HG03039 (cell line): ENCODE measurements around the gene DUSP2.
"Not testable (repeated sequence)": the region's sequence is repeated elsewhere in the genome, so short reads cannot be mapped to it uniquely, and the experiment has no call there.

Source experiments
- ATAC-seq: cut with Tn5 transposase; IDR thresholded peaks from one replicate; pipeline ENCODE4 v1.9.1; 2021; ENCODE audit warnings: mild to moderate bottlenecking, moderate library complexity; ENCODE audit not compliant: unreplicated experiment

The DUSP2 gene

GRCh38 chr2:96163768-96164429 is 18.7 kb upstream of the DUSP2 start:
- peak; percentile 44 for ATAC-seq

DNA sequence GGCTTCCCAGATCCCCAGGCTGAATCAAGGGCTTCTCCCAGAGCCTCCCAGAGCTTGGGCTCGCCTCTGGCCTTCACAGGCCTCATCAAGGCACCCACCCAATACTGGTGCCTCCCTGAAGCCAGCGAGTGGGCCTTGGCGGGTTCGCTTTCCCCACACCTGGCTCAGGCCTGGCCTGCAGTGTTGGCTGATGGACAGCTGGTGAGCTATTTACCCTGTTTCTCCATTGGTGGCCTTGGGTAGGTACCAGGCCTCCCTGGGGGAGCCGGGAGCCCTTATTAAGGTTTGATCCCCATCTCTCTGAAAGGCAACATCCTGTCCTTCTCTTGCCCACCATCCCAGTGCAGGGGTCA is 18.2 kb upstream of the DUSP2 start:
- peak; percentile 3 for ATAC-seq

DNA sequence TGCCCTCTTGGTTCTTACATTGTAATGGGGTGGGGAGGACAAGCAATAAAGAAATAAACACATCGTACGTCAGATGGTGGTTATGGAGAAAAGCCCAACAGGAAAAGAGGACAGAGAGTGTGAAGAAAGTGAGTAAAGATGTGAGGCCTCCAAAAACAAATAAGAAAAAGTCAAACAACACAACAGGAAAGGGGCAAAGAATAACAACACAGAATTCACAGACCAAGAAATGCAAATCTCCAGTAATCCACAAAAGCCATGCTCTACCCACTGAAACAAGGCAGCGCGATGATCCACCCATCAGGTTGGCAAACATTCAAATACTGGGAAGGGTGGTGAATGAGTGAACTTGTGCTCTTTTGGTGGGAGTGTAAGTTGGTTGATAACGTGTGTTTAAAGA is 16.7 kb upstream of the DUSP2 start:
- no peak for ATAC-seq

DNA sequence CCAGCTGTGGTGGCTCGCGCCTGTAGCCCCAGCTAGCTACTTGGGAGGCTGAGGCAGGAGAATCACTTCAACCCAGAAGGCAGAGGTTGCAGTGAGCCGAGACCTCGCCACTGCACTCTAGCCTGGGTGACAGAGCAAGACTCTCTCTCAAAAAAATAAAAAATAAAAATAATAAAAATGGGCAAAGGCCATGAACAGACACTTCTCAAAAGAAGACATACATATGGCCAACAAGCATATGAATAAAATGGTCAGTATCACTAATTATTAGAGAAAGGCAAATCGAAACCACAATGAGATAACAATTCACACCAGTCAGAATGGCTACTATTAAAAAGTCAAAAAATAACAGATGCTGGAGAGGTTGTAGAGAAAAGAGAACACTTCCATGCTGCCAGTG is 15.1 kb upstream of the DUSP2 start:
- not testable (repeated sequence) for ATAC-seq

- no peak for ATAC-seq
Measured at GRCh38 chr2:96159084-96159830, 14.0 kb upstream of the DUSP2 start.

DNA sequence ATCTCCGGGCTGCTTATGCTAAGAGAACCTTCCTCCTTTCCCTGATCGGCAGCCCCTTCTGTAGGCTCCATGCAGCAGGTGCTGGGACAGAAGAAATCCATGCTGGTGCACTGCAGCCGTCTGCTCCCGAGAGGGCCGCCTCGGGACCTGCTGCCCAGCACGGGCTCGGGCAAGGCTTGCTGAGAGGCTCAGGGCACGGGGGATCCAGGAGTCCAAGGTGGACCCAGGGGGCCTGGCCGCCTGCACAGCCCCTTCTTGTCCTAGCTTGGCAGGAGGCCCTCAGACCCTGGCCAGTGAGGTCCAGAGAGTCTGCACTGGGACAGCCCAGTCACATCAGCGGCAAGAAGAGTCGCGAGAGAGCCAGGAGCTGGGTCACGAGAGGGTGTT is 13.3 kb upstream of the DUSP2 start:
- no peak for ATAC-seq

DNA sequence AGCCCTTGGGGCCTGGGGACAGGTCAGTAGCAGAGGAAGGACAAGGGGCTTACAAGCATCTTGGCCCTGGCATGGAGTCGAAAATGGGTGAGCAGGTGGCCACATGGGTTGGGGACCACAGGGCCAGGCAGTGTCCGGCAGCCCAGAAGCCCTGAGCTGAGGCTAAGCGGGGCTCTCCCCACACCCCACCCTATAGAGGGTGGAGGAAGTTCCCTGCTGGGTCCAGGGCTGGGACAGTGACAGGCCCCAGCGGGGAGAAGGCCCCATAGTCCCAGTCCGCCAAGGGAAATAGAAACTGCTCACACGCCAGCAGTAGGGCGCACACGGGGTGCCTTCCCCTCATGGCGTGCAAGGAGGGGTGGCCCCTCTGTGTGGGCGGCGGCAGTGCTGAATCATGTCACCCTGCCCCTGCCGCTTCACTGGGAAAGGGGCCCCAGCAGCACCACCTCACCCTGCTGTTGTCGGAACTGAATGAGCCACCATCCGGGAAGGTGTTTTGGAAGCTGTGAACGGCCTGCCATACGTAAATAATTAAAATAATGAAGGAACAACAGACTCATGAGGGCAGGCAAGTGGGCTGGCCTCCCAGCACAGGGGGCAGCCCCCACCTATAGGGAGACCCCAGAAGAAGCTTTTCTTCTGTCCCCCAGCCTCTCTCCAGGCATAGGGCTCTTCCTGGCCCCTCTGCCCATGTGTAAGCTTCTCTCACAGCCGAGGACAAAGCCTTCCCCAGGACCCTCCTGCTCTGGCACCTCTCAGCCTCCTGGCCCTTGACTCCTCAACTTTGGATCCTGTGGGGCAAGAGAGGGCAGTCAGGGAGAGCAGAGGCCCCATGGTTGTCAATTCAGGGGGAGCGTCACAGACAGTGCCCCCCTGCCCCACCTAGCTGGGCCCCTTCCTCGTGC is 12.7 kb upstream of the DUSP2 start:
- peak; percentile 48 for ATAC-seq

DNA sequence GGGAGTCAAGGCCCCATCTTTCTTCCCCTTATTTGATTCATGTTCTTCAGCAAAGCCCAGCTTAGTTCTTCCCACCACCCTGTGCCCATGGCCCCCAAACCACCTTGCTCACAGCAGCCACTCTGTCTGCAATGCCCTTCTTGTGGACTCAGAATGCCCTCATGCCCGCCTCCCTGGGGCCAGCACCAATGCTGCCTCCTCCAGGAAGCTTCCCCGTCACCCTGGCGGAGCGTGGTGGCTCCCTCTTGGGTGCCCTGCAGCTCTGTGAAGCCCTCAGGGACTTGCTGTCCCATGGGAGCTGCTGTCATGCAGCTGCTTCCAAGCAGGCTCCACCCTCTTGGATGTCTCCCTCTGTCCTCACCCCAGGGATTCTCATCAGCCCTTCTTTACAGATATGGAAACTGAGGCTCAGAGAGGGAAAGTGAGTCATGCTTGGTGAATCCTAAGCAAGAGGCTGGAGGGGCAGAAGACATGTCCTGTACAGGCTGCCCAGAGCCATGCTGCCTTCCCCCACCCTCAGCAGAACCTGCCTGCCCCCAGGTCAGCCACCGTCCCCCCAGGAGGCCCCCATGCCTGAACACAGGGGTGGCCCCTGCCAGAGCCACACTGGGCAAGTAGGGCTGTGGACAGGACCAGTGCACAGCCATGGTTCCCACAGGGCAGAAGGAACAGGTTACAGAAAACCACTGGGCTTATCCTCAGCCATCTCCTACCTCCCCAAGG is 11.8 kb upstream of the DUSP2 start:
- no peak for ATAC-seq

DNA sequence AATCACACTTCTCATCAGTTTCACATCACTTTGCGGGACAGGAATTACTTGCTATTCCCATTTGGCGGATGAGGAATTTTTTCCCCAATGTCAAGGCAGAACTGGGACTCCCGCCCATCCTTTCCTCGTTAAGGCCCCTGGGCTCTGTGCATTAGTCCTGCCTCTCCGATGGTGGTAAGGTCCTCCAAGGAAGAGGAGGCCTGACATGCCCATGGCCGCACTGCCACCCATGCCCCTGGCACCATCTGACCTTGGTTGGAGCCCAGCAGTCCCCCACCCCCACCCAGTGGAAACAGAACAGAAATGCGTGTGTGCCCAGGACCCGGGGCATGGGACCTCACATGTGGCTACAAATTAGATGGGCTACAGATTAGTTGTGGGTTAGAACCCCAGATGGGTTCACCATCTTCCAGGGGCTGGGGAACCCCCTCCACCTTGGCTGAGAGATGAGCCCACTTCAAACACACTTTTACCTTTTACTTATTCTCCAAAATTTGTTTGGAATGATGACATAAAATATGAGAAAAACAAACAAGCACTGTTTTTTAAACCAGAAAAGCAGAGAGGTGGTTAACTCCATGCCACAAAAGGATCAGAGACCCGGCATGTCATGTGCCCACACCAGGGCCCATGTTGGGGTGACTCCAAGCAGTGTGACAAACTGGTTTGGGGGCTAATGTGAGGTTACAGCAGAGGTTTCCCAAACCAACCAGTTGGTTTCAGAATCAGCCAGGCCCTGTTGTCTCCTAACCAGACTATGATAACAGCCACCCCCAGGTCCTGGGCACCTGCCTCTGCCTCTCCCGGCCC is 11.0 kb upstream of the DUSP2 start:
- no peak for ATAC-seq

DNA sequence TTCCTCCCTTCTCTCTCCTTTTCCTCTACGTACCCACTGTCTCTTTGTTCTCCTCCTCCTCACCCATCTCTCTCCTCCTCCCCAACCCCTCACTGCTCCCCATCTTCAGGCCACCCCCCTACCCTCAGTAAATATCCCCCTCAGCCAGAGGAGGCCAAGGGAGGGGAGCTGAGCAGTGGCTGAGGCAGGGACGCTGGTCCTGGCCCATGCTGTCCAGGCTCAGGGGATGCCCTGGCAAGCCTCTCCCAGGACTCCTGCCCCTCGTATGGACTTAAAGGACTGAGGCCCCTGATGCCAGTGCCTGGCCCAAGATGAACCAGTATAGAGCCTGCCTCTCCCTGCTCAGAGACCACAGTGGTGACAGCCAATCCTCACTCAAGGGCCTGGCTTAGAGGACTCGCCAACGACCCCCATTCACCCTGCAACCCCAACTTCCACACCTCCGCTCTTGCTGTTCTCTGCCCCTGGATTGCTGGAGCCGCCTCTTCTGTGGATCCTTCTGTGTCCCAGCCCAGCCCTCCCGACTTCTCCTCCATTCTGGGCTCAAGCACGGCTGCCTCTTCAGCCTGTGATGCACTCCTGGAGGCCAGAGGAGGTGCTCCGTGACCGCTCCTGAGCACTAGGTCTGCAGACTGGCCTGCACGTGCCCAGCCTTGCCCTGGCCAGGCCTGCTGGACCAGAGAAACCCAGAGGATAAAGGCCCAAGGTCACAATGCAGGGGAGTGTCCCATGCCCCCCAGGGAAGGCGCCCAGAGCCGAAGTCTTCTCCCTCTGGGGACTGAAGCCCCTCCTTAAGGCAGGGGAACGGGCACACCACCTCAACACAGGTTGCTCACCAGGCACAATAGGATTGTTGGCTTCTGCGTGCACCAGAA is 9.5 kb upstream of the DUSP2 start:
- no peak for ATAC-seq

DNA sequence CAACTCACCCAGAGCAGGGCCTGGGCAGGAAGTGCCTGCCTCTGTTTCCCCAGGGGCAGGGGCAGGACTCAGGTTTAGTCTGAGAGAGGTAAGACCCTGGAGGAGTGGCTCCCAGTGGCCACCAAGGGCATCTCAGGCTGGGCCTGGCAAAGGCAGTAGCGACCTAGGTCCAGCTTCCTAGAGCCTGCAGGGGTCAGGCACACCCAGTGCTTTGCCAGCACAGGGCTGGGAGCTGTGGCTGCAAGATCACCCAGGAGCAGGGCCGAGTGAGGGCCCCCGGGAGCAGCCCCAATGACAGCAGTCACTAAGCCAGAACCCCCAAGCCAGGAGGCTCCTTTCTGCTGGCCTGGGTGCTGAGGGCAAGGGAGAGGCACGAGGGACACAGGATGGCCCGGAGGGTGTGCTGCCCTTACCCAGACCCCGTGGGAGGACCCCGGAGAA is 8.8 kb upstream of the DUSP2 start:
- no peak for ATAC-seq

DNA sequence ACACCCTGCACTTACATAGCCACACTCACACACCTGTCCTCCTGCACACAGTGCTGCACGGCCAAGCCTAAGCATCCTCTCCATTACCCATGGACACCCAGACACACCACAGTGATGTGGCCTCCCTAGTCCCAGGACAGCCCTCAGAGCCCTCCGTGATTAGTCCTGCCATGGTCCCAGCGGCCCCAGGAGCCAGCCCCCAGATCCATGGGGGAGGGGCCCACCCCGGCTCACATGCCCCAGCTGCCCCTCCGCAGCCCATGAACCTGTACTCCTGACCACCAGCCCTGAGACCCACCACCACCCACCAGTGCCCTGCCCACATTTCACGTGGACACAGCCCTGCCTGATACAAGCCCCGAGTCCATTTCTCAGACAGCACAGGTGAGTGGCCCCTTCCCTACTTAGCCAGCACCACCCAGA is 8.1 kb upstream of the DUSP2 start:
- ATAC-seq = no peak

DNA sequence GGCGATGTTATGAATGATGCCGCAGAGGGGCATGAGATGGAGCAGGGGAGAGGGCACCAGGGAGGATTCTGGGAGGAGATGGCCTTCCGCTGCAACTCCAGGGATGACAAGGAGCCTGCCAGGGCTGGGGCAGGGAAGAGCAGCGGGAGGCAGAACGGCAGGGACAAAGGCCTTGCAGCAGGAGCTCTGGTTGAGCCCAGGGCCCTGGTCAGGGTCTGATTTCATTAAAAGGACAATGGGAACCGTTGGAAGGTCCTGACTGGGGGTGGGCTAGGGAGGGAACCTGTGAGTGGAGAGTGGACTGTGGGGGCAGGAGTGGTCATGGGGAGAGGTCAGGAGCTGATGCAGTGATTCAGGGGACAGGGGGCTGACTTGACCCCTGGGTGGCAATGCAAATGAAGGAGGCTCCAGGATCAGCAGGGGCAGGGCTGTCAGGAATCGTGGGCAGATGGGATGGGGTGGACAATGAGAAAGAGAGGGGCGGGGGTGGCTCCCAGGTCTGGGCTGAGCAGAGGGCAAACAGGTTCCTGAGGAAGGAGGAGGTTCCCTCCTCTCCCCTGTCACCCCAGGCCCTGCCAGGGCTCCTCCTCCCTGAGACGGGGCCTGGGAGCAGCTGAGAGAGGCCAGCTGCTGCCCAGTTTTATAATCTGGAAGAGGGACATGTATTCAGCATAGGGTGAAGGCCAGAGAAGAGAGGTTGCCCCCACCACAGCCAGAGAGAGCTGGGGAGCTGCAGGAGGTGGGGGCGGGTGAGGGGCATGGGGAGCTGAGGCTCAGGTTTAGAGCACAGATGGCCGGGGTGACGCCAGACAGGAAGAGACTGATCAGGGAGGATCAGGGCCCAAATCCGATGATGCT is 7.3 kb upstream of the DUSP2 start:
- no peak for ATAC-seq

- no peak for ATAC-seq
Measured at GRCh38 chr2:96151595-96152303, 6.5 kb upstream of the DUSP2 start.

DNA sequence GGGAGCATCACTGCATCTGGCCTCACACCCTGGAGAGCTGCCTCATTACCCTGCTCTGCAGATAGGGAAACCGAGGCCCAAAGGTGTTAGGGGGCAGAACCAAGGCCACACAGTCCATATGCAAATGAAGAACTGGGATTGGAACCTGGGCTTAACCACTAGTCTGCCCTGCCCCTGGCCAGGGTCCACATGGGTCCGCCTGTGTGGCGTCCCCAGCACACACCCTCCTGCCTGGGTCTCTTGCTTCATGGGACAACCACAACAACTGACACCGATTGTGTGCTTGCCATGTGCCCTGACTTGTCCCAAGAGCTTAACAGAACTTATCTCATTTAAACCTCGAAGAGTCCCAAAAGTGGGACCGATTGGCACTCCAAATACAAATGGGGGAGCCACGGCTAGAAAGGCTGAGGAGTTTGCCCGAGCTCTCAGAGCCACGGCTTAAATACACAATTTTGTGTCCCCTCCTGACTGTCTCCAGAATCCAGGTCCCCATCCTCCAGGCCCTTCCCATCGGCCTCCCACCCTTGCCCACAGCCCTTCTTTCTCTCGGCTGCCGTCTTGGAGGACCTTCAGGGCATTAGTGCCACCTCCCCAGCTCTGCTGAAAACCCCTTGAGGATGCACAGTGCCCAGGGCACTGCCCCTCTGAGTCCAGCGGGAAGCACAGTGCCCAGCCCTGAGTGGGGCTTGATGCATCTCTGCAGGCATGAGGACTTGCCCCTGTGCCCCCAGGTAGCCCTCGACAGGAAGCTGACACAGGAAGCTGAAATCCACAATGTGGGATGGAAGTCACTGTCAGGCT is 5.8 kb upstream of the DUSP2 start:
- ATAC-seq = no peak

- no peak for ATAC-seq
Measured at GRCh38 chr2:96150007-96150640, 4.9 kb upstream of the DUSP2 start.
